GM19351 (cell line): Measurements from ENCODE around the gene SSU72.

Experiments
- ATAC-seq: cut with Tn5 transposase; IDR thresholded peaks from one replicate; pipeline ENCODE4 v1.9.1; 2021; ENCODE audit warnings: mild to moderate bottlenecking, moderate library complexity; ENCODE audit not compliant: unreplicated experiment

Gene SSU72

DNA sequence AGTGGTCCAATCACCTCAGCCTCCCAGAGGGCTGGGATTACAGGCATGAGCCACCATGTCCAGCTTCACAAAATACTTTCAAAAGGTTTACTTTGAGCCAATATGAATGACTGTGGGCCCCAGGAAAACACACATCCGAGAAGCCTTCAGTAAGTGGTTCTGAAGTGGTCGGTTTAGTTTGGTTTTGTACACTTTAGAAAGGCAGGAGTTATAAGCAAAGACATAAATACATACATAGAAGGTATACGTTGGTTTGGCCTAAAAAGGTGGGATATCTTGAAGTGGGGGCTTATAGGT lies 37.4 kb upstream of the SSU72 start:
- no peak for ATAC-seq

DNA sequence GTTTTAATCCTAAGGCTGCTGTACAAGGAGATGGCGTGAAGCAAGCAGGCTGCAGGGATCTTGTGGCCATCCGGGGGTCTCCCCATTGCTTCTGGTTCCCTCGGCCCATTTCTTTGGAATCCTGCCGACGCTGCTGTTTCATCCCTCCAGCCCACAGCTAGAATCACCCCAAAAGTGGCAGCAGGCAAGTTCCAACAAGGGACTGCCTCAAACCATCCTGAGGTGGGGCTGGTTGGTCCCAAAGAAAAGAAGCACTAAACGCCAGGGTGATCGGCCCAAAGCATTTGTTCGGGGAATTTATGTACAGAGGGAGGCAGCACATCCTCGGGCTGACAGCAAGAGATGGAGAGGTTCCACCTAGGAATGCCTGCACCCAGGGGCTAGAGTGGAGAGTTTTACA lies 36.1 kb upstream of the SSU72 start:
- no peak for ATAC-seq

DNA sequence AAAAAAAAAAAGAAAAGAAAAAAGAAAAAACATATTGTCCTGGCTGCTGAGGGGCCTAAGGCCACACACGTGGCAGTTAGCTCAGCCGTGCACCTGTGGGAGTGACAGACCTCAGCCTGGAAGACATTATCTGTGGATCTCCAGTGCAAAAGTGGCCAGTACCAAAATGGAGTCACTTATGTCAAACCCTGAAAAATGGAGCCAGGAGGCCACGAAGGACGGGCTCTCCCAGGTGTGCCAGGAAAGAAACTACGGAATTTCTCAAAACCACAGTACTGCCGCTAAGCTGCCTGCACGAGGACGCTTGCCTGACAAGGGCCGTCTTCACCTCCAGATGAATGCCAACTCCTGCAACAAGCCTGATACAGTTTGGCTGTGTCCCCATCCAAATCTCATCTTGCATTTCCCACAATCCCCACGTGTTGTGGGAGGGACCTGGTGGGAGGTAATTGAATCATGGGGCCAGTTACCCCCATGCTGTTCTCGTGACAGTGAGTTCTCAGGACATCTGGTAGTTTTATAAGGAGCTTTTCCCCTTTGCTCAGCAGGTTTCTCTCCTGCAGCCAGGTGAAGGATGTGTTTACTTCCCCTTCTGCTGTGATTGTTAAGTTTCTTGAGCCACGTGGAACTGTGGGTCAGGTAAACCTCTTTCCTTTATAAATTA lies 35.3 kb upstream of the SSU72 start:
- no peak for ATAC-seq

DNA sequence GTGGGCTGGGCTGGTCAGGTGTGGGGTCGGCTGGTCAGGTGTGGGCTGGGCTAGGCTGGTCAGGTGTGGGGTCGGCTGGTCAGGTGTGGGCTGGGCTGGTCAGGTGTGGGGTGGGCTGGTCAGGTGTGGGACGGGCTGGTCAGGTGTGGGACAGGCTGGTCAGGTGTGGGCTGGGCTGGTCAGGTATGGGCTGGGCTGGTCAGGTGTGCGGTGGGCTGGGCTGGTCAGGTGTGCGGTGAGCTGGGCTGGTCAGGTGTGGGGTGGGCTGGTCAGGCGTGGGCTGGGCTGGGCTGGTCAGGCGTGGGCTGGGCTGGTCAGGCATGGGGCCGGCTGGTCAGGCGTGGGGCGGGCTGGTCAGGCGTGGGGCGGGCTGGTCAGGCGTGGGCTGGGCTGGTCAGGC lies 31.6 kb upstream of the SSU72 start:
- no peak for ATAC-seq

DNA sequence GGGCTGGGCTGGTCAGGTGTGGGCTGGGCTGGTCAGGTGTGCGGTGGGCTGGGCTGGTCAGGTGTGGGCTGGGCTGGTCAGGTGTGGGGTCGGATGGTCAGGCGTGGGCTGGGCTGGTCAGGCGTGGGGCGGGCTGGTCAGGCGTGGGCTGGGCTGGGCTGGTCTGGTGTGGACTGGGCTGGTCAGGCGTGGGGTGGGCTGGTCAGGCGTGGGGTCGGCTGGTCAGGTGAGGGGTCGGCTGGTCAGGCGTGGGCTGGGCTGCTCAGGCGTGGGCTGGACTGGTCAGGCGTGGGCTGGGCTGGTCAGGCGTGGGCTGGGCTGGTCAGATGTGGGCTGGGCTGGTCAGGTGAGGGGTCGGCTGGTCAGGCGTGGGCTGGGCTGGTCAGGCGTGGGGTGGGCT lies 31.1 kb upstream of the SSU72 start:
- ATAC-seq, result no peak

DNA sequence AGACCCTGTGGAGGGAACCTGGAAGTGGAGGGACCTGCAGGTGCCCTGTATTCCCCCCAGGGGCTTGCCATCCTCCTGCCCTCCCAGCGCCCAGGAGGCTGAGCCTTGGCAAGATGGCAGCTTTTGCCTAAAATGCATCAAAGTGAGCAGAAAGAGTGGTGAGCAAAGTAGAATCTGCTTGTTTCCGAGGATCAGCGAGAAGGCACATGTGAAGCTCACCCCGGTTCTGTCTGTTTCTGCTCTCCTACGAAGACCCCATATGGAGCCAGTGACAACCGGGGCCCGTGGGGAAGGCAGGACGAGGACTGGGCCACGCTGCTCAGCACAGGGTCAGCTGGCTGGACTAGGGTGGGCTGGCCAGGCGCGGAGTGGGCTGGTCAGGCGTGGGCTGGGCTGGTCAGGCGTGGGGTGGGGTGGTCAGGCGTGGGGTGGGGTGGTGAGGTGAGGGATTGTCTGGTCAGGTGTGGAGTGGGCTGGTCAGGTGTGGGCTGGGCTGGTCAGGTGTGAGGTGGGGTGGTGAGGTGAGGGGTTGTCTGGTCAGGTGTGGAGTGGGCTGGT lies 30.4 kb upstream of the SSU72 start:
- no peak for ATAC-seq

DNA sequence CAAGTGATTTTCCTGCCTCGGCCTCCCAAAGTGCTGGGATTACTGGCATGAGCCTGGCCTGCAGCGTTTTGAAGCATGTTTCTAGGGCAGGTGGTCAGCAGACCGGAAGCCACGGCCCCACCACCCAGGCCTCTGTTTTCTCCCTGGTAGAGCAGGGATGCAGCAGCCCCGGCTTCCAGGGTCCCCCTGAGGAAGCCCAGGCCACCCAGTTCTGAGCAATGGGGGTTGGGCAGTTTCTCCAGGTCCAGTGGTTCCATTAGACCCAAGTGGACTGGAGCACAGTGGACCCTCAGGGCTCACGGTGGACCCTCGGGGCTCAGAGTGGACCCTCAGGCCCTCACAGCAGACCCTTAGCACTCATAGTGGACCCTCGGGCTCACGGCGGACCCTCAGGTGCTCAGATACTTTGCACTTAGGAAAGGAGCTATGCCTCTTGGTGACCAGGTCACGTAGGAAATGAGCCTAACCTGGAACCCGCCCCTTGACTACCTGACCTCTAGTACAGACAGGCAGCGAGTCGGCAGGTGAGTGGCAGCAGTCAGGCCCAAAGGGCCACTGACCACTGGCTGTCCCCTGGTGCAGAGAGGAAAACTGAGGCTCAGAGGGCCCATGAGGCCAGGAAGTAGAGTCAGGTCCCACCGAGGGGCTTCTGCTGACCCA lies 29.8 kb upstream of the SSU72 start:
- ATAC-seq, result no peak

DNA sequence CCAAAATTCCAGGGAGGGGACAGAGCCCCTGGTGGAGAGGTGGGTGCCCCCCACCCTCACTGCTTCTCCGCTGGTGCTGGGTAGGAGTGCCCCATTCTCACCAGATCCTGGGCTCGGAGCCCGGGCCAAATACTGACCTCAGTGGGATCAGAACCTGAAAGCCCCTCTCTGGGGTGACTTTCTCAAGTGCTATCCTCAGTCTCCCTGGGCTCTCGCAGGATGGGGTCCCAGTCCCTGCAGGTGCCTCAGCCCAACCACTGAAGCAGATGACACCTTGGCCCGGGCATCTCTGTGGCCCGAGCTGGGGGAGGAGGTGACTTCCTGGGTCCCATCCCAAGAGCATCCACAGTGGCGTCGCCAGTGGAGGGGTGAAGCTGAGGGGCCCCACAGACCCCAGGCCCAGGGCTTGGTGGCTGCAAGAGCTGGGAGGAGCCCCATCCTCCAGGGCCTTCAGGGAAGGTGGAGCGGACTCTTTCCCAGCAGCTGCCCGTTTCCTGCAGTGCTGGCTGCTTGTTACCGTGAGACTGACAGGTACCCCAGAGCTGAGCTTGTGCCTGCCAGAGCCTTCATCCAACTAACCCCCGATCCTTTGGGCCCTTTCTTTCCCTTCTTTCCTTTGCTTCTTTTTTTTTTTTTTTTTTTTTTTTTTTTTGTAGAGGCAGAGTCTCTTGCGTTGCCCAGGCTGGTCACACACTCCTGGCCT lies 29.2 kb upstream of the SSU72 start:
- no peak for ATAC-seq

DNA sequence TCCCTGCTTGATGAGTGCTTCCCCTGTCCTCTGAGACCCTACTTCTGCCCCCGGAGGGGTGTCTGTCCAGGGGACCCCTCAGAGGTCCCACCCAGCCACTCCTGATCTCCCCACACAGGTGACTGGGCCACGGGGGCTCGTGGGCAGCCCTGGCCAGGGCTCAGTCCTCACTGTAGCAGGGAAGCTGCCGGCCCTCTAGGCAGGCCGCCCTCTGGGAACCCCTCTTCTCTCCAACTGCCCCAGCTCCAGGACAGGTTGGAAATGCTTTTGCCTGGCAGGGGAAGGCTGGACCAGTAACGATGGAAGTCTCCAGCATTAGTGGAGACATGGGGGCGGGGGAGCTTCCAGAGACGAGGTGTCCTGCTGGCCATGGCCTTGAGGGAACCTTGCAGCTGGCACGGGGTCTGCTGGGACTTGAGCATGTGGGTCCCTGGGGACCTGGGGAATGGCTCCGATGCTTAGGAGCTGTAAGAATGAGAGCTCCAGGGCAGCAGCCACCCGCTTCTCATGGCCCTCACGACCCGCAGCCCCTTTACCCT lies 28.4 kb upstream of the SSU72 start:
- no peak for ATAC-seq

DNA sequence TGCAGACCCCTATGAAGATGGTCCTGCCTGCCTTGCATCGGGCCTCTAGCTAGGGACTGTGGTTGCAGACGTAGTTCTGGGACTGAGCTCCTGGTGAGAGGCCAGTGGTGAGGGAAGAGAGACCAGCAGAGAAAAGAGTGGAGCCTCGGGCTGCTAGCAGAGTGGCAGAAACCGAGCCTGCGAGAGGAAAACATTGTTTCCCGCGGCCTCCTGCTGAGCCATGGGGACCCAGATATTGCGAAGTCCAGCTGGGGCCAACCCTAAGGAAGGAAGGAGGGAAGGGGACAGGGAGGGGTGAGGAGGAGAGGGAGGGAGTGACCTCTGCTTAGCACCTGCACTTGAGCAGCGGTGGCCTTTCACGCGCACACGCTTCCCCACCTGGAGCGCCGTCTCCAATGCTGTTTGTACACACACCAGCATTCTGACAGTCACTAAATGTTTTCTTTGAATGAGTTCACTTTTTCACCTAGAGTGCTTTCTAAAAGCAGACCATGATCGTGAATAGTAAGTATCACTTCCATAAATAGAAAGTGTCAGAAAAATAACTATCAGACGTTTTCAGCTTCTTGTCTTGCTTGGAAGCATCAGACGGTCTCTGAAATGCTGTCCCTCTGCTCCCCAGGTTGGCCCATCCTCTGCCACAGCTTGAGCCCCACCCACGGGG lies 27.8 kb upstream of the SSU72 start:
- ATAC-seq, result no peak

DNA sequence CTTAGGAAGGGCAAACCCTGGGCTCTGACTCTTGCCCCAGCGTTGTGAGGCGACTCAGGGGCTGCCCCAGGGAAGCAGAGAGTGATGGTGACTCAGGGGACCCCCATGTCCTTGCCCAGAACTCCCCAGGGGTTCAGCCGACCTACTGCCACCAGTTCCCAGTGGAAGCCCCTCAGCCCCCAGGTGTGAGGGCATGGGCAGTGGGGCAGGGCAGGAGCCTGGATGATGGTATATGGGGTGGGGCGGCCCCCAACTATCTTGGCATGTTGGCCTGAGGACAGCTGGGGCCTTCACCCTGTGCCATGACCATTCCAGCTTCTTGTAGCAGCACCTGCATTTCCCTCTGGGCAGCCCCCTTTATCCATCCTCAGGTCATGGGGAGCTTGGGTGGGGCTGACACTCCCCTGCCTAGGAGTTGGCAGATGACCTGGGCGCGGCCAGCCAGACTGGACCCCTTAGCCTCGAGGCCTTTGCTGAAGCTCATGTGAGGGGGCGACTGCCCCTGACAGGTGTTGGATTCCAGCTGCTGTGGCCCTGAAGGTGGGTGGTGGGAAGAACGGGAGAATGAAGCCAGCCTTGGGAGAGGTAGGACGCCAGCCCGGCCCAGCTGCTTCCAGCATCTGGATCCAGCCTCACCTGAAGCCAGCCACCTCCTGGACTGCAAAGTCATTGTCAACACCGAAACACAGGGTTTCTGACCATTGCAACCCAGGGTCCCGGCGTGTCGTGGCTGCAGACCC lies 27.1 kb upstream of the SSU72 start:
- no peak for ATAC-seq

DNA sequence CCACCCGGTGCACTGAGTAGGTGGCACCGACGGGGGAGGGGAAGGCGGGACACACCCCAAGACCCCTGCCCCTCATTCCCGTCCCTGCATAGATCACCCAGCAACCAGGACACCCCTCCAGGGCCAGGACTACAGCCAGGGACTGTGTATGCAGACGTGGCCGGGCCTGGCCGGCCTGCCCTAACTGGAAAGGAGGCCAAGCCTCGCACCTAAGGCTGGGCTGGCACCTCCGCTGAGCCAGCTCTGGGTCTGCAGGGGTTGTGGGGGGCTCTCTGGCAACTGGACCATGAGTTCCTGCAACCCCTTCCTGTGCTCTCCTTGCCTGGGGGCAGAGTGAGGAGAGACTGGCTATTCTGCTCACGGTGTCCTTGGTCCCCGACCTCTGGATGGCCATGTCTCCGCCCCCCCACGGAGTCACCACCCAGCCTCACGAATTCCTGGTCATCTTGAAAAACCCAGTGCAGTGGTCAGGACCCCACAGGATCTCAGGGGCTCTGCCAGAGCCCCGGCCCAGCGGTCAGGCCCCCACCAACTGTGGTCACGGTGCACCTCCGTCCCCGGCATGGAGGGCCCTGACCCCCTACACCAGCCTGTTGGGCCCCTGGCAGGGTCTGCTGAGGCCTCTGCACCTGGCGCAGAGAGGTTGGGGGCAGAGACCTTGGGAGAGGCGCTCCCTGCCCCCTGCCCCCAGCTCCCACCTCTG lies 26.3 kb upstream of the SSU72 start:
- no peak for ATAC-seq

DNA sequence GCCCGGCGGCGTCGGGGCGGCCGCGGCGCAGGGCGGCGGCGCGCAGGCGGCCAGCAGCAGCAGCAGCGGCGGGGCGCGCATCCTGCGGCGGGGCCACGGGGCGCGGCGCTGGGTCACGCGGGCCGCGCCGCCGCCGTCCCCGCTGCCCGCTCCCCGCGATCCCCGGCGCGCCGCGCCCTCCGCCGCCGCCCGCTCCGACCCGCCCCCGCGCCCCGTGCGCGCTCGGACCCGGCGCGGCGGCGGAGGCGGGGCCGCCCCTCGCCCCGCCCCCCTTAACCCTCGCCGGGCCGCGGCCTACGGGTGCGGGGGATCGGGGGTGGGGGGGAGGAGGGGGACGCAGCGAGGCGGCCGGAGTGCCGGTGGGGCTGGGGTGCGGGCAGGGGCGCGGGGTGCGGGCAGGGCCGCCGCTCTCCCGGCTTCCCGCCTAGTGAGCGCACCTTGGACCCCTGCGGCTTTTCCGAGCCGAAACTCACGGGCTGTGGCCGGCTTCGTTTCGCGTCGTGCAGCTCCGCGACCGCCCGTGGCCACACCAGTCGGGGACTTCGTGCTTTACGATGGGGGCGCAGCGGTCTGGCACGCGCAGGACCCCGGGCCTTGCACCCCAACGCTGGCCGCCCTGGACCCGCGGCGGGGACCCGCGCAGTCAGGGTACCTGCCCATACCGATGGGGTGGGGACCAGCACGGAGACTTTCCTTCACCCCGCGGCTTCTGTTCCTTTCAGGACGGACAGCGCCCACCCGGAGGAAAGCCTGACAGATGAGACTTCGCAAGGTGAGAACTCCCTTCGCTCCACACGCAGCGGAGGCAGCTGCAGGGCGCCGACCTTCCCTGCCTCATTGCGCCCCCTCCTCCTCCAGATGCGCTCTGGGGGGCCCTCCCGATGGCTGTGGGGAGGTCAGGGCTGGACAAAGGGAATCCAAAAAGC lies 25.5 kb upstream of the SSU72 start, which contains the start of gene FNDC10:
FNDC10 (minus strand) TSS at position 201 of the 926 bp plus-strand sequence; CDS start at position 81, 120 bp downstream.
- no peak for ATAC-seq

DNA sequence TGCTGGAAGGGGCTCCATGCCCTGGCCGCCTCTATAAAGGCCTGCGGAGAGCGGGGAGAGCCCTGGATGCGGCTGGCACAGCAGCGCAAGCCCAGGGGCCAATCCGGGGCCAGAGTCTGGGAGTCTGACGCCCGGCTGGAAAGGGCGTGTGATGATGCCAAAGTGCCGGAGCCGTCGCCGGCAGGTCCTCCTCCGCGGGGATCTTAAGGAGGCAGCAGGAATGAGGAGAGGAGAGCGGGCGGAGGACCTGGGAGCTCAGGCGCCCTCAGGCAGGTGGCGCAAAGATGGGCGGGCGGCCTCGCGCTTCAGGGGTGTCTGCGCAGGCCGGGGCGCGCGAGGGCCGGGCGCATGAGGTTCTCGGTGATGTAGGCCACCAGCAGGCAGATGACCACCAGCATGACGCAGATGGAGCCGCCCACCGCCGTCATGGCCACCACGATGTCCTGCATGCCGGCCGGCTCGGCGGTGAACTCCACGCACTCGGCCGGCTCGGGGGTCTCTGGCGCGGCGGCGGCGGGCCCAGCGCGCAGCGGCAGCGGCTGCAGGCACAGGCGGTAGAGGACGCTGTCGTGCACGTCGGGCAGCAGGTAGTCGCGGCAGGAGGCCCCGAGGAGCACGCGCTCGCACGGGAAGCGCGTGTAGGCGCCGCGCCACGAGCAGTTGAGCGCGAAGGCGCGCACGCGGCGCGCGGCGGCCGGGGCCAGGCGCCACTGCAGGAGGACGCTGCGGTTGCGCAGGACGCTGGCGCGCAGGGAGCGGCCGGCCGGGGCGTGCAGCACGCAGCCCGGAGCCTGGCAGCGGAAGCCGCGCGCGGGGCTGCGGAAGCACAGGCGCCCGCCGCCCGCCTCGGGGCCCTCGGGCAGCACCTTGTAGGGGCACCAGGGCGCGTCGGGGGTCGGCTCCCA lies 24.6 kb upstream of the SSU72 start:
- no peak for ATAC-seq

DNA sequence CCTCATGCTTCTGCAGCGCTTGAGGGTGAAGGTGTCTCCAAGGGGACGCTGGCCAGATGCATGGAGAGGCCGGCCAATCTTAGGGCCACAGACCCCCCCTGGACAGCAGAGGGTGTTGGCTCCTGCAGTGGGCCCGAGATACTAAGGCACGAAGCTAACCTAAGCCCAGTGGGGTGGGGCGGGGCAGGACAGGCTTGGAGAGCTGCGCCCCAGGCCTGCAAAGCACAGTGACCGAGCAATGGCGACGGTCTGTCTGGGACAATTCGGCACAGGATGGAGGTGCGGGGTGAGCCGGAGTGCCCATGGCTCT lies 24.0 kb upstream of the SSU72 start:
- ATAC-seq, result no peak

DNA sequence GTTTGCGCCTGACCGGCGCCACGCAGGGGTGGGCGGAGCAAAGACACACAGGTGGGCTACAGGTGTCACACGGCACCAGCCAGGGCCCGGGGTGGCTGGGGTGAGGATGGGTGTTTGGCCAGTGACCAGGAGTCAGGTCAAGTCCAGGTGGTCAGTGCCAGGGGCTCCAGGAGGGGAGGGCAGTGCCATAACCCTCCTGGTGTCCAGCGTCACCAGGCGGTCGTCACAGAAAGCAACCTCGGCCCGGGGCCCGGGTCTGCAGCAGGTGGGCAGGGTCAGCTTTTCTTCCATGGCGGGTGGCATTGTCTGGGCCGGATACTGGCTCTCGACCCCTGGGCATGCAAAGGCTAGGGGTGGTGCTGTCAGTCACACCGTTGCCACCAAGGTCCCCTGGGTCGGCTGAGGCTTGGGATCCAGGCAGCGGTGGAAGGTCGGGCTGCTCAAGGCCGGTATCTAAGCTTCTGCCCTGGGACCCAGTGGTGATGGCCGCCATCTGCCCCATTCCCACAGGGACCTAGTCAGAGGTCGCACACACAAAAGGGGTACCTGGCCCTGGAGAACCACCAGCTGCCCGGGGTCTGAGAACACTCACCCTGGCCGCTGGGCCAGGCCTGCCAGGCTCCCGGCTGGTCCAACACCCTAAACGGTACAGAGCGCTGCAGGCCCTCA lies 23.5 kb upstream of the SSU72 start:
- no peak for ATAC-seq

DNA sequence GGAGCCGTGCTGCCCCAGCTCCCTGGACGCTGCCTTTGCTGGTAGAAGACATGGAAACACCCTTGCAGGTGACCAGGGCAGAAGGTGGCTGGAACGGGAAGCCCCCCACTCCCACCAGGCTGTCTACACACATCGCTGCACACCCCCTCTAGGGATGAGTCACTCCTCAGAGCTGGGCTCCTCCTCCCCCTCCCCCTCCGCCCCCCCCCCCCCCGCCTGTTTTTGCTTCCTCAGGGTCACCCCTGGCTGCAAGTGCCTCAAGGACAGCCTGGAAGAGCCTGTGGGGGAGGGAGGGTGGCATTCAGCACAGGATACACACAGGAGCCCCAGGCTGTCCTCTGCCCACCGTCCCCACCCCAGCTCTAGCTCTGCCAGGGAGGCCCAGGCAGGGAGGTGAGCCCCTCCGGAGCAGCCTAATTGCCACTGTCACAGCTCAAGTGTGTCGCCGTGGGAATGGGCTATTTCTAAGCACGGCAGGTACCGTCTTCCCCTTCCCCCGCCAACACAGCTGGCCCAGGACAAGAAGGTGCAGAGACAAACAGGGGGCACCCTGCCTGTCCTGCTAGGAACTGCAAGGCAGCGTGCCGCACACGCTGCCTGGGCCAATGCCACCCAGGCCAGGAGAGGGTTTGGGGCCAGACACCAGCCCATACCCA lies 22.7 kb upstream of the SSU72 start:
- no peak for ATAC-seq
